Stimulated activated CD4-positive, alpha-beta T cell treated with anti-CD3 and anti-CD28 coated beads, Interleukin-2, amount 100 ng/mL, for 24 hours (primary cell): Measurements from ENCODE around the gene PKD2L1.
"Not testable (repeated sequence)": the region's sequence is repeated elsewhere in the genome, so short reads cannot be mapped to it uniquely, and the experiment has no call there.

Source experiments
- DNase-seq, 2 donors: peaks; one replicate each; pipeline ENCODE4 v3.0.0-alpha.2; 2020

Gene PKD2L1

DNA sequence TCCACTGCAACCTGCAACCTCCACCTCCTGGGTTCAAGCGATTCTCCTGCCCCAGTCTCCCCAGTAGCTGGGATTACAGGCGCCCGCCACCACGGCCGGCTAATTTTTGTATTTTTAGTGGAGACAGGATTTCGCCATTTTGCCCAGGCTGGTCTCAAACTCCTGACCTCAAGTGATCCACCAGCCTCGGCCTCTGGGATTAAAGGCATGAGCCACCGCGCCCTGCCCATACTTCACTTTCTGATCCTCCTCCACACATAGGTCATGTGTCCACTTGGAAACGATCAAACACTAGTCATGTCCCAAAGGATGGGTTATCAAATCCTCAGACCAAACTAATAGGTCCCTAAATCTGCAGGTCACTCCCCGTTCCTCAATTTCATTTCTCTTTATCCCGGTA lies 44.7 kb downstream of the PKD2L1 start:
- not testable (repeated sequence) for DNase-seq

DNA sequence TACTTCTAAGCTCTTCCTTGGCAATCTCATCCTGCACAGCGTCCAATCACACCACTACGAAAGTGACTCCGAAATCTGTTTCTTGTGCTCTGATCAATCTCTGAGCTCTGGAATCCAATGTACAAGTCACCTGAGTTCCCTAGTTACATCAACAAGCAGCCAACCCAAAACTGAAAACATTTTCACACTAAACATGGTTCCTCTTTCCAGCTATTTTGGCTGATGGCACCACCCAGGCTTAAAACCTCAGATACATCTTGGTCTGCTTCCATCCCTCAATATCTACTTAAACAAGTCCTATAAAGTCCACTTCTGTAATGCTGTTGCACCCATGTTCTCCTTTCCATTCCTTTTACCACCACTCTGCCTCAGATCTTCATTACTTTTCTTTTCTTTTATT lies 47.1 kb downstream of the PKD2L1 start:
- no peak for DNase-seq

DNA sequence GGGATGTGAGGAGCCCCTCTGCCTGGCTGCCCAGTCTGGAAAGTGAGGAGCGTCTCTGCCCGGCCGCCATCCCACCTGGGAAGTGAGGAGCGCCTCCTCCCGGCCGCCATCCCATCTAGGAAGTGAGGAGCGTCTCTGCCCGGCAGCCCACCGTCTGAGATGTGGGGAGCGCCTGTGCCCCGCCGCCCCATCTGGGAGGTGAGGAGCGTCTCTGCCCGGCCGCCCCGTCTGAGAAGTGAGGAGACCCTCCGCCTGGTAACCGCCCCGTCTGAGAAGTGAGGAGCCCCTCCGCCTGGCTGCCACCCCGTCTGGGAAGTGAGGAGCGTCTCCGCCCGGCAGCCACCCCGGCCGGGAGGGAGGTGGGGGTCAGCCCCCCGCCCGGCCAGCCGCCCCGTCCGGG lies 53.1 kb downstream of the PKD2L1 start:
- not testable (repeated sequence) for DNase-seq

GRCh38 chr10:100267239-100268104 lies 62.6 kb downstream of the PKD2L1 start, which contains the start of gene CWF19L1:
Gene CWF19L1, minus strand, starts transcription at chr10:100267638. Its CDS starts 45 bp downstream, at chr10:100267593.
- DNase-seq: peak; percentile 78 to 79

GRCh38 chr10:100265821-100266485 lies 64.1 kb downstream of the PKD2L1 start:
- DNase-seq: no peak

DNA sequence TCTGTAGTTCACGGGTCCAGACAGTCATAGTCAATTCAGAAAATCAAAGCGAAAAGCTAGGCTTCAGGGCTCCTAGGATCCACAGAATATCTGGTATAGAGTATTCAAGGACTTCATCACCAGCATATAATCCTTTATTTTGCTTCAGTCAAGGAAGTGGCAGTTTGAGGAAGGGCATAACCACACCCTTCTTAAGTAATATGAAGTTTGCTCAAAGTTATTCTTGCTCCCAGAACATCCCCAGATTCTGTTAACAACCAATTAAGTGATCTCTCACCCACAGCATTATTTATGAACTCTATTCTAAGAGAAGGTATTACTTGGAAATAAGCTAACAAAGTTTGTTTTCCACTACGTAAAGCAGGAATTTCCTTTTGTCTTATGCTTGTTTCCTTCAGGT lies 75.8 kb downstream of the PKD2L1 start:
- DNase-seq: no peak

- no peak for DNase-seq
Observed at GRCh38 chr10:100253041-100253440, 77.0 kb downstream of the PKD2L1 start.

GRCh38 chr10:100248820-100249219 lies 81.2 kb downstream of the PKD2L1 start:
- DNase-seq: no peak

DNA sequence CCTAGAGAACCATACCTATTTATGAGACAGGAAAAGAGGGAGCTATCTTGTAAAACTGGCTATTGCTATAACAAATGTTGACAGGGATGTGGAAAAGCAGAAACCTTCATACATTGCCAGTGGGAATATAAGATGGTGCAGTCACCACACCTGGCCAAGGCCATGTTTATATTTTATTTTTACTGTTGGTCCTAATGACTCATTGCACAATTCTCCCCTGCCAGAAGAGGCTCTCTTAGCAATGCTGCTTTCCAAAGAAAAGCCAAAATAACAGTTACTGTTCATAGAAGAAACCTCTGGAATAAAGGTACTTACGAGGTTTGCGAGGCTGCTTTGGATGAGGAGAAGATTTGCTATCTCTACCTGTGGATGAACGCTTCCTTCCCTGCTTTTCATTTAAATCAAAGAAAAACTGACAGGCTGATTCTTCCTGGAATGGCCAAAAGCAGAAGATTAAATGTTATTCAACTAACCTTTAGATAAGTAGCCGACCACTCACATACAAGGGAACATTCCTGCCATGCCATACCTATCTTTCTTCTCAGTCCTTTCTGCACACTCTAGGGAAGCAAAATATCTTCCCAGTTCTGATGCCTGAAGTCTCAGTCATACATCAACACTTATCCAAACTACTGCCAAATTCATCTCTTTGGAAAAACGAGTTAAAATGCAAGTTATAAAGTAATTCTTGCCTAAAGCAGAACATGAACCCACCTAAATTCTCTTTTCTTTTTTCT lies 84.4 kb downstream of the PKD2L1 start:
- no peak for DNase-seq

DNA sequence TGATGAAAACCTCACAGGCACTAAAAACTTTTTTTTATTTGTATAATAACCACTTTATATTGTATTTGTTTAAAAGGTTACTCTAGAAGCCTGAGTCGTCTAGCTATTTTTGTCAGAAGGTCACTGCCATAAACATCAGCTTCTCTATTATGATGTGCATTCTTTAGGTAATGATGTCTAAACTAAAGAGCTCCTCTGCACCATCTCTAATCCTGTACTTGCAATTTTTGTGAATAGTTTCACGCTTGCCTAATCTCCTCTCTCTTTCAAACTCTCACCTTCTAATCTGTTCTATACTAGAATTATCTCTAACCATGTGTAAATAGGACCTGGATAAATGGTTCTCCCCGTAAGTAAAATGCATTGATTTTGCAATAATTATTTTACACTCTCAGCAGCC lies 90.2 kb downstream of the PKD2L1 start:
- DNase-seq: no peak

DNA sequence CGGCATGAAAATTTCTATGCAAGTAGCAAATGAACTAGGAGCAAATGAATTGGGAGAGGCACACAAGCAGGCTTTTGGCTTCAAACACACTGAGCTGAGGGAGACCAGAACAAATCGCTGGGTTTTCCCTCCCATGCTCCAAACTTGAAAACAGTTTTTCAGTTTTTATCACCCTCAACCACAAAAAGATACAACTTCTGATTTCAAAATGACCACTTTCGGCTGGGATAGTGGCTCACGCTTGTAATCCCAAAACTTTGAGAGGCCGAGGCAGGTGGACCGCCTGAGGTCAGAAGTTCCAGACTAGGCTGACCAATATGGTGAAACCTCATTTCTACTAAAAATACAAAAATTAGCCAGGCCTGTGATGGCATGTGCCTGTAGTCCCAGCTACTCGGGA lies 91.6 kb downstream of the PKD2L1 start:
- no peak for DNase-seq
